HepG2 (cell line): ENCODE results near the gene PPP2R2C. TPM values are rescaled to one million over a fixed set of nuclear protein-coding genes. Genes with fewer than 3 reads are reported as not detected.

Experiments used
- ATAC-seq: fragments of 200-7000 bp; cut with Tn5 transposase; 3 replicates; pipeline ENCODE4 v1.9.1; 2020; ENCODE audit warnings: mild to moderate bottlenecking, moderate library complexity
- BruUV-seq: library from RNA; stranded (reverse); fragments of 400-500 nt; replicated peaks from 2 replicates; lab custom pipeline; 2021; lab: Mats Ljungman, UMichigan
- CTCF ChIA-PET: fragments of 300-600 bp; formaldehyde crosslinking; extraction: SDS; loops from one replicate; lab custom pipeline; 2021; ENCODE audit warnings: low total read pairs, inconsistent platforms, low intra/inter-chr PET ratio; lab: Yijun Ruan, JAX
- POLR2A ChIA-PET: fragments of 350-600 bp; sonication (Branson Sonifier 250); formaldehyde crosslinking; loops from one replicate; lab custom pipeline; 2020; ENCODE audit warnings: antibody characterized with exemption, inconsistent platforms; lab: Yijun Ruan, JAX
- DNase-seq: peaks from one replicate; pipeline ENCODE4 v3.0.0-alpha.2; 2015; ENCODE audit warnings: low spot score
- FAIRE-seq: peaks from 3 replicates; lab custom pipeline; 2011; peaks lifted over from hg19 to GRCh38; lab: Jason Lieb, UNC
- H2AFZ ChIP-seq: one replicate; pipeline ENCODE4 v1.6.1; 2011; ENCODE audit warnings: low read length, inconsistent platforms
- H3K27ac ChIP-seq: fragments of 300-600 bp; 3 replicates; pipeline ENCODE4 v1.8.0; 2011; ENCODE audit warnings: mixed run types, mild to moderate bottlenecking, mixed read lengths, low read length, inconsistent platforms; ENCODE audit not compliant: insufficient read depth; ENCODE audit errors: extremely low read length
- H3K27me3 ChIP-seq, 2 experiments: fragments of 200-600 bp in 1 of 2; 2 replicates in 1 of 2; 3 replicates in 1 of 2; pipeline versions ENCODE4 v1.6.0 to v1.8.0; 2011; ENCODE audit warnings: low read length in 2 of 2, mild to moderate bottlenecking in 2 of 2, moderate library complexity in 2 of 2, inconsistent platforms in 1 of 2; ENCODE audit not compliant: insufficient read depth in 2 of 2, control insufficient read depth in 1 of 2
- H3K36me3 ChIP-seq, 2 experiments: fragments of 200-600 bp in 1 of 2; replicated peaks in 1 of 2; 2 replicates in 1 of 2; 3 replicates in 1 of 2; pipeline versions ENCODE4 v1.5.1 to v1.8.0; 2011; ENCODE audit warnings: low read length in 2 of 2, inconsistent platforms in 1 of 2; ENCODE audit not compliant: insufficient read depth in 2 of 2, control insufficient read depth in 1 of 2
- H3K4me1 ChIP-seq: 2 replicates; pipeline ENCODE4 v1.5.1; 2012; ENCODE audit warnings: low read length, inconsistent platforms; ENCODE audit not compliant: insufficient read depth
- H3K4me2 ChIP-seq: 2 replicates; pipeline ENCODE4 v1.6.0; 2011; ENCODE audit warnings: low read depth, low read length, inconsistent platforms
- H3K4me3 ChIP-seq, 3 experiments: fragments of 200-600 bp in 1 of 3; sonication (generic), shearing (Covaris generic) in 1 of 3; replicated peaks in 1 of 3; 2 replicates each; pipeline ENCODE4 v1.5.1; 2011 to 2016; ENCODE audit warnings: low read length in 3 of 3, inconsistent platforms in 2 of 3, low read depth in 2 of 3, mild to moderate bottlenecking in 2 of 3, control low read depth in 1 of 3, mixed read lengths in 1 of 3; ENCODE audit not compliant: insufficient read depth in 1 of 3
- H3K79me2 ChIP-seq: one replicate; pipeline ENCODE4 v1.6.1; 2011; ENCODE audit warnings: low read length, inconsistent platforms; ENCODE audit not compliant: insufficient read depth
- H3K9ac ChIP-seq: 2 replicates; pipeline ENCODE4 v1.6.0; 2011; ENCODE audit warnings: mild to moderate bottlenecking, low read depth, low read length, inconsistent platforms; ENCODE audit not compliant: insufficient read depth
- H3K9me3 ChIP-seq: 2 replicates; pipeline ENCODE4 v1.5.1; 2012; ENCODE audit warnings: mild to moderate bottlenecking, low read length
- H4K20me1 ChIP-seq: 2 replicates; pipeline ENCODE4 v1.6.0; 2011; ENCODE audit warnings: inconsistent platforms, mild to moderate bottlenecking, low read length, moderate library complexity; ENCODE audit not compliant: insufficient read depth
- AGO1 ChIP-seq: fragments of 200-400 bp; formaldehyde crosslinking; IDR thresholded peaks from 2 replicates; pipeline ENCODE4 v1.6.1; 2017; ENCODE audit warnings: mild to moderate bottlenecking, low read depth, low read length, moderate library complexity; ENCODE audit not compliant: poor library complexity, severe bottlenecking
- ATM ChIP-seq: fragments of 450-650 bp; IDR thresholded peaks from 2 replicates; pipeline ENCODE4 v1.7.1; 2017; ENCODE audit warnings: mild to moderate bottlenecking, borderline replicate concordance
- E2F2 ChIP-seq: sonication (generic); formaldehyde crosslinking; IDR thresholded peaks from 2 replicates; pipeline ENCODE4 v1.4.0; 2020; ENCODE audit warnings: missing genetic modification reagents, borderline replicate concordance
- HDAC2 ChIP-seq: sonication (generic); formaldehyde crosslinking; IDR thresholded peaks from 2 replicates; pipeline ENCODE4 v1.4.0; 2020; ENCODE audit warnings: missing genetic modification reagents
- KLF13 ChIP-seq: sonication (generic); formaldehyde crosslinking; IDR thresholded peaks from 2 replicates; pipeline ENCODE4 v1.4.0; 2020; ENCODE audit warnings: mild to moderate bottlenecking, missing genetic modification reagents
- MBNL3 ChIP-seq: fragments of 250-450 bp; sonication (Bioruptor Pico); conservative IDR thresholded peaks from 2 replicates; pipeline ENCODE4 v1.8.0; 2022; ENCODE audit warnings: mild to moderate bottlenecking, inconsistent platforms
- PHF5A ChIP-seq: IDR thresholded peaks from one replicate; pipeline ENCODE4 v1.6.1; 2018; ENCODE audit warnings: low read depth, missing genetic modification reagents; ENCODE audit not compliant: unreplicated experiment
- SRY ChIP-seq: sonication (generic); formaldehyde crosslinking; IDR thresholded peaks from 2 replicates; pipeline ENCODE4 v1.8.0; 2022; ENCODE audit warnings: mild to moderate bottlenecking, missing genetic modification reagents
- ZMAT3 ChIP-seq: sonication (generic); formaldehyde crosslinking; conservative IDR thresholded peaks from 2 replicates; pipeline ENCODE4 v1.7.0; 2021; ENCODE audit warnings: missing genetic modification reagents
- ZNF275 ChIP-seq: sonication (generic); formaldehyde crosslinking; IDR thresholded peaks from 2 replicates; pipeline ENCODE4 v1.8.0; 2022; ENCODE audit warnings: missing genetic modification reagents, mild to moderate bottlenecking, inconsistent platforms, borderline replicate concordance
- ZNF562 ChIP-seq: sonication (generic); formaldehyde crosslinking; IDR thresholded peaks from 2 replicates; pipeline ENCODE4 v1.8.0; 2022; ENCODE audit warnings: missing genetic modification reagents, borderline replicate concordance
- WGBS: methylation state at CpG from one replicate; pipeline ENCODE4 v1.1.6; 2017; ENCODE audit warnings: low lambda C conversion rate; 5-methylcytosine and 5-hydroxymethylcytosine counted together
- in situ Hi-C: cut with HindIII; loops from 2 replicates; pipeline ENCODE4 v1.10.0; 2017; ENCODE audit warnings: low pct_unique_long_range_greater_than_20kb; ENCODE audit not compliant: extremely low pct_ligation_motif_present
- intact Hi-C: fragments of 100-400 bp; cut with micrococcal nuclease; formaldehyde crosslinking; loops from one replicate; pipeline ENCODE4 v1.10.0; 2022; ENCODE audit not compliant: unreplicated experiment
- polyA plus RNA-seq, 8 experiments: library from polyadenylated mRNA; depleted of rRNA in 3 of 8; stranded (reverse) in 7 of 8; unstranded in 1 of 8; fragments of >200 nt; fragmentation: Illumina TruSeq in 4 of 8; extraction: Trizol in 4 of 8; gene quantifications; 2 replicates each; pipeline versions ENCODE4 v1.2.1 to v1.2.3, GENCODE V29; 2011 to 2016; ENCODE audit warnings: low read depth in 4 of 8, missing spikeins in 1 of 8, mixed read lengths in 1 of 8; ENCODE audit not compliant: insufficient read depth in 1 of 8
- total RNA-seq, 5 experiments: library from RNA; depleted of rRNA; stranded (reverse); fragments of >200 nt; fragmentation: Illumina TruSeq; extraction: Trizol; gene quantifications; 2 replicates each; pipeline ENCODE4 v1.2.3, GENCODE V29; 2016; ENCODE audit warnings: low read depth in 1 of 5

PPP2R2C gene
- total and polyA plus RNA-seq, 2 of the 13 experiments (the other 11 are each of a cell fraction or from before 2014, with no cell fraction given) = 0.60 to 8.6 TPM

GRCh38 chr4:6448476-6449170 is 23.8 kb downstream of the PPP2R2C start:
- no peak overlapping the region for H3K4me3 ChIP-seq
- ATAC-seq (no peak), DNase-seq (no peak), FAIRE-seq (no peak)
- H4K20me1 ChIP-seq = 0 out of 2 replicates have a peak, but pooled peaks cover 2% of the 10 kb centered on the region
- no peaks in the 10 kb centered on the region for H3K79me2 ChIP-seq
- WGBS = 17% methylated on average over 5 of the region's 21 CpGs
- H3K36me3 ChIP-seq = no peaks in the 10 kb centered on the region
- H3K4me2 ChIP-seq = no peak overlapping the region
- H3K9me3 ChIP-seq = no peaks in the 10 kb centered on the region
- ChIA-PET POLR2A (no interaction called here), CTCF (no interaction called here)
- H2AFZ ChIP-seq = no peak overlapping the region
- no peak overlapping the region for H3K27ac ChIP-seq
- no peak overlapping the region for H3K9ac ChIP-seq
- BruUV-seq = no TSS peak
- in situ Hi-C loops = no loop called here
- no peak for TF ChIP-seq MBNL3 (CRISPR knock-in tag)
- no peak for TF ChIP-seq AGO1
- TF ChIP-seq HDAC2 (CRISPR knock-in tag) = no peak
- no peak for TF ChIP-seq ZNF275 (CRISPR knock-in tag)
- TF ChIP-seq ZMAT3 (CRISPR knock-in tag) = no peak
- TF ChIP-seq KLF13 = no peak
- H3K27me3 ChIP-seq = peaks cover 8 to 83% of the 10 kb centered on the region in 2 experiments
- H3K4me1 ChIP-seq = no peaks in the 10 kb centered on the region
- intact Hi-C loops = no loop called here

GRCh38 chr4:6447672-6448171 is 24.7 kb downstream of the PPP2R2C start:
- intact Hi-C loops = no loop called here
- ChIA-PET POLR2A (no interaction called here), CTCF (no interaction called here)
- no peaks in the 10 kb centered on the region for H3K36me3 ChIP-seq
- no peaks in the 10 kb centered on the region for H3K9me3 ChIP-seq
- no peak overlapping the region for H3K27ac ChIP-seq
- no peak for DNase-seq
- no peak for ATAC-seq
- H2AFZ ChIP-seq = no peak overlapping the region
- H3K9ac ChIP-seq = no peak overlapping the region
- no peak for FAIRE-seq
- H3K4me3 ChIP-seq = no peak overlapping the region
- H3K4me2 ChIP-seq = no peak overlapping the region
- H3K79me2 ChIP-seq = no peaks in the 10 kb centered on the region
- in situ Hi-C loops = no loop called here
- no peaks in the 10 kb centered on the region for H3K4me1 ChIP-seq
- H3K27me3 ChIP-seq = peaks cover 9 to 88% of the 10 kb centered on the region in 2 experiments
- BruUV-seq = no TSS peak
- 0 out of 2 replicates have a peak, but pooled peaks cover 2% of the 10 kb centered on the region for H4K20me1 ChIP-seq
- TF ChIP-seq PHF5A (CRISPR knock-in tag) = no peak
- TF ChIP-seq ATM = no peak
- TF ChIP-seq ZNF562 (CRISPR knock-in tag) = no peak
- no peak for TF ChIP-seq E2F2 (CRISPR knock-in tag)
- TF ChIP-seq SRY (CRISPR knock-in tag) = no peak
- TF ChIP-seq, all 625 proteins: peak for 0
- WGBS = 52% methylated on average over 13 of the region's 22 CpGs
